ENCODE measurements around the gene GPC3. TPM values are rescaled to one million over a fixed set of nuclear protein-coding genes. Genes with fewer than 3 reads are reported as not detected.

Gene GPC3
- total RNA-seq, 2 donors from 2014 or later: 16.9 to 22.7 TPM

DNA sequence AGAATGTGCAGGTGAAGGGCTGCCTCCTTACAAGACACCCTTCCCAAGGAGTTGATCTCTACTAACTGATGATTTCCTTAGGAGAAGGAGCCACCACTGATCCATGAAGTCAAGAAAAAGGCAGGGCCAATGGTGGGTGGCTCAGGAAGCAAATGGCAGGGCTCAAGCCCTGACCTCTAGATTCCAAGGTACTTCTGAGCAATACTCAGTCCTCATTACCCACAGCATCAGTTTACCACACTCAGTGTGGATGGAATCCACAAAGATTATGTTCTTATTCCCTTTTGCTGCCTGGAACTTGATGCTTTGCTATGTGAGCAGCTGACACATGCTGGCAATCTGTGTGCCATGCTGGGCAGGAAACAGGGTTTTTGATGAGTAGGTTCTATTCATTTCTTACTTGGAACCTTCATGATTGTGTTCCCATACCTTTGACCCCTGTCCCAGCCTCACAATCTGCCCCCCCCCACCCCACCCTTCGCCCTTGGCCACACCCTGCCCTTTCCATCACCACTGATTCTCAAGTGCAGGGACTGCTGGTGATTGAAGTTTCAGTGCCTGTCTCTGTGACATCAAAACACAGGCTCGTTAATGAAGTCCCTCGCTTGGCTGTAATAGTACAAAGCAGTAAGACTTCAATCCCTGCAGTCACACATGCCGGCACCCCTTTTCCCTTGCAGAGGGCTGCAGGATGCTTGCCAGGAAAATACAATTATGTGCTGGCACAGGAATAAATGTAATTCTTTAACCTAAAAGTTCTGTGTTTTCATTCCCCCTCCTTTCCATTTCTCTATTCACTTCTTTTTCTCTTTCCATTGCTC is 434.5 kb downstream of the GPC3 start:
- ATAC-seq: no peak

DNA sequence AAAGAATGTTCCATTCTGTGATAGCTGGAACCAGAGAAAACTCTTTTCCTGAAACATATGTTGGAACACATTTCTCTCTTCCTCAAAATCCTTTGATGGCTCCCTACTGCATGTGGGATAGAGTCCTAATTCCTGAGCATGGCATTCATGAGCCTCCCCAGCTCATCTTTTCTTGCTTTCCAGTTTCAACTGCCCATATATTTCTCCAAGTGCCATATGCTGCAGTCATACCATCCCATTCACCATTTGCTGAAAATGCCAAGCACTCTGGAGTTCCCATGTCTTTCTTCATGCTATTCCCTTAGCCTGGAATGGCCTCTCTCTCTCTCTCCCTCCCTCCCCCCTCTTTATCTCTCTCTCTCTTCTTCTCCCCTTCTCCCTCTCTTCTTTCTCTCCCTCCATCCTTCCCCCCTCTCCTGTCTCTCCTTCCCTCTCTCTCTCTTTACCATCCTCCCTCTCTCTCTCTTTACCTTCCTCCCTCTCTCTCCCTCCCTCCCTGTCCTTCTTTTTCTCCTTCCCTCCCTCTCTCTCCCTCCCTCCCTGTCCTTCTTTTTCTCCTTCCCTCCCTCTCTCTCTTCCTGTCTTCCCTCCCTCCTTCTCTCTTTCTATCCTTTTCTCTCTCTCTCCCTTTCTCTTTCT is 436.0 kb downstream of the GPC3 start:
- Histone ChIP-seq H3K36me3 (replicated peaks in 1 of 2; ENCODE audit: insufficient read depth in 1 of 2, low read depth in 2 of 2) (no peaks in the 10 kb centered on the region), H3K9me3 (no peaks in the 10 kb centered on the region), H3K27ac (no peak overlapping the region), H3K4me3 (no peak overlapping the region), H3K27me3 (no peaks in the 10 kb centered on the region), H3K4me1 (peaks cover 3% of the 10 kb centered on the region)
- intact Hi-C loops (cut with DNase I): no loop called here
- DNase-seq (no peak), ATAC-seq (no peak)
- no peak for TF ChIP-seq CTCF (IDR thresholded peaks at IDR 0.05)
- no peak for TF ChIP-seq POLR2A (IDR thresholded peaks at IDR 0.05)

More for the DNA sequence above, 434.5 kb downstream of the GPC3 start:
- DNase-seq: no peak
- 60 to 78% methylated on average over 2 to 4 of the region's 4 CpGs for WGBS, 2 donors
- intact Hi-C loops (cut with DNase I): no loop called here
- Histone ChIP-seq H3K27me3 (no peaks in the 10 kb centered on the region), H3K4me1 (no peaks in the 10 kb centered on the region), H3K9me3 (no peaks in the 10 kb centered on the region), H3K4me3 (no peak overlapping the region), H3K27ac (no peak overlapping the region), H3K36me3 (replicated peaks in 1 of 2; ENCODE audit: insufficient read depth in 1 of 2, low read depth in 2 of 2) (no peaks in the 10 kb centered on the region)
- no peak for TF ChIP-seq CTCF (IDR thresholded peaks at IDR 0.05)
- no peak for TF ChIP-seq POLR2A (IDR thresholded peaks at IDR 0.05)

- ATAC-seq: no peak
- TF ChIP-seq POLR2A (IDR thresholded peaks at IDR 0.05) (no peak), CTCF (IDR thresholded peaks at IDR 0.05) (no peak)
These were observed 439.0 kb downstream of the GPC3 start for GRCh38 chrX:133546441-133546840.

DNA sequence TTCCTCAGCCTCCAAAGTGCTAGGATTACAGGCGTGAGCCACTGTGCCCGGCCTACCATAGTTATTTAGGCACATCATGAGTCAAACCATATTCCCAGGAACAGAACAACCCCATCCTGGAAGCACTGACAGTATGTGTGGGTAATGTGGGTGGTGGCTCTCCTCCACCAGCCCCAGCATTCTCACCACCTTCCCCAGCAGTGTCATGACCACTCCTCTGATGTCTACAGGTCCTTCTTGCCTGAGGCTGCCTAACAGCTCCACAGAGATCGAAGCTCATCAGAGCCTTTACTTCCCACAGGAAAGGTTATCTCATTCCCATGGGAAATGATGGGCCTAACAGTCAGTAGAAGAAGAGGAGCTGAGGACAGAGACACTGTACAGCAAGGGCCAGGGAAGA is 440.6 kb downstream of the GPC3 start:
- Histone ChIP-seq H3K4me3 (no peak overlapping the region), H3K36me3 (replicated peaks in 1 of 2; ENCODE audit: insufficient read depth in 1 of 2, low read depth in 2 of 2) (no peaks in the 10 kb centered on the region), H3K9me3 (no peaks in the 10 kb centered on the region), H3K27me3 (no peaks in the 10 kb centered on the region), H3K4me1 (peaks cover 9% of the 10 kb centered on the region), H3K27ac (peak overlapping the region in 2 of 4 donors; percentile 68 to 81)
- ATAC-seq: no peak
- intact Hi-C loops (cut with DNase I): no loop called here
- 91 to 100% methylated on average over 2 to 3 of the region's 3 CpGs for WGBS, 2 donors
- TF ChIP-seq CTCF (IDR thresholded peaks at IDR 0.05) (no peak), POLR2A (IDR thresholded peaks at IDR 0.05) (no peak)
- DNase-seq: no peak

More at GRCh38 chrX:133546441-133546840, 439.0 kb downstream of the GPC3 start:
- Histone ChIP-seq H3K36me3 (replicated peaks in 1 of 2; ENCODE audit: insufficient read depth in 1 of 2, low read depth in 2 of 2) (no peaks in the 10 kb centered on the region), H3K9me3 (no peaks in the 10 kb centered on the region), H3K27me3 (no peaks in the 10 kb centered on the region), H3K4me1 (peaks cover 9% of the 10 kb centered on the region), H3K4me3 (no peak overlapping the region), H3K27ac (no peak overlapping the region)
- intact Hi-C loops (cut with DNase I): no loop called here
- DNase-seq: no peak
